ENCODE data around the gene CDK17. TPM values are rescaled to one million over a fixed set of nuclear protein-coding genes. Genes with fewer than 3 reads are reported as not detected.
A peak's percentile ranks its signal among the peaks of the same experiment; 100 is the strongest.

The CDK17 gene
- total and polyA plus RNA-seq, 9 of the 15 experiments (the other 6 are each of a cell fraction or from before 2014, with no cell fraction given): 4.8 to 39.3 (median 21.6) TPM

DNA sequence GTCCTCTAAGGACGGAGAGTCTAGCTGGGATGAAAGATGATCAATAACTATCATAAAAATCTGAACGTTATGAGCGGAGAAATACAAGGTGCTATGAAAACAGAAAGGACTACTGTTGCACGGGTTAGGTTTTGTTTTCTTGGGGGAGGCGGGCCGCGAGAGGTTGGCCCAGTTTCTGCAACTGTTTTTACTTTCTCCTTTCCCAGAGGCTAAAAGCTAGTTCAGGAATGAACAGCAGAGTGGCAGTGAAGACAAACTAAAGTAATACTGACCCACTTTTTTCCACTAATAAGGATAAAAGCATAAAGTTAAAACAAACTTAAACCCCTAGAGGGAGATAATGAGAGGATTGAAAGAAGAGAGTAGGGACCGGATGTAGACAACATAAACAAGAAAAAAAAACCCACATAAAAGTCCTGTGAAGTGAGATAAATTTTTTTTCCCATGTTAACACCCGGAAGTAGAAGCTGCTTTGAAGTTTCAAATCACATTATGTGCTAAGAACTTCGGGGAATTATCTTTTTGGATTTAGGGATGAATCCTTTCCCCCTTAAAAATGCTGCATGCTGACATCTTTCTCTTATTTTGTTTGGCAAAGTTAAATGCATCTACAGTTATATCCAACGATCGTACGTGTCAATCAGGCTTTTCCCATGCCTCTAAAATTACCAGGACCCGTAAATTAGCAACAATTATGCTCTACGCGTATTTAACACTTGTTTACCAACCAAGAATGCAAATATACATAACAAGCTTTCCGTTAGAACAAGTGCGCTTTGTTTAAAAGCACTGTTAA, 1.0 kb upstream of the CDK17 start (continued):
- TF ChIP-seq FOXP4 (CRISPR knock-in tag; IDR thresholded peaks at IDR 0.05; ENCODE audit: borderline replicate concordance) (no peak), POU5F1 (IDR thresholded peaks at IDR 0.05; ENCODE audit: borderline replicate concordance, low read depth, low read length, partially characterized antibody) (no peak), ELF1 (tag; IDR thresholded peaks at IDR 0.05) (peak; percentile 90), TCF7 (IDR thresholded peaks at IDR 0.05; ENCODE audit: borderline replicate concordance) (peak; percentile 79; the same call in 1 of the 2 replicates), ARNT (IDR thresholded peaks at IDR 0.05) (peak in 1 of 2 experiments; percentile 23; a peak in 1 of 4 replicates), SMC3 (conservative IDR thresholded peaks at IDR 0.05; ENCODE audit: insufficient read depth, low read depth, low read length) (no peak; the same call in 1 of the 2 replicates), MCM7 (IDR thresholded peaks at IDR 0.05) (no peak), ZNF184 (CRISPR knock-in tag; IDR thresholded peaks at IDR 0.05) (no peak), MEF2D (tag; conservative IDR thresholded peaks at IDR 0.05; ENCODE audit: low read depth) (no peak), FOSL1 (tag; conservative IDR thresholded peaks at IDR 0.05) (no peak; the same call in 1 of the 2 replicates), PKNOX1 (IDR thresholded peaks at IDR 0.05) (peak; percentile 86)
- TF ChIP-seq, protein P1, sequence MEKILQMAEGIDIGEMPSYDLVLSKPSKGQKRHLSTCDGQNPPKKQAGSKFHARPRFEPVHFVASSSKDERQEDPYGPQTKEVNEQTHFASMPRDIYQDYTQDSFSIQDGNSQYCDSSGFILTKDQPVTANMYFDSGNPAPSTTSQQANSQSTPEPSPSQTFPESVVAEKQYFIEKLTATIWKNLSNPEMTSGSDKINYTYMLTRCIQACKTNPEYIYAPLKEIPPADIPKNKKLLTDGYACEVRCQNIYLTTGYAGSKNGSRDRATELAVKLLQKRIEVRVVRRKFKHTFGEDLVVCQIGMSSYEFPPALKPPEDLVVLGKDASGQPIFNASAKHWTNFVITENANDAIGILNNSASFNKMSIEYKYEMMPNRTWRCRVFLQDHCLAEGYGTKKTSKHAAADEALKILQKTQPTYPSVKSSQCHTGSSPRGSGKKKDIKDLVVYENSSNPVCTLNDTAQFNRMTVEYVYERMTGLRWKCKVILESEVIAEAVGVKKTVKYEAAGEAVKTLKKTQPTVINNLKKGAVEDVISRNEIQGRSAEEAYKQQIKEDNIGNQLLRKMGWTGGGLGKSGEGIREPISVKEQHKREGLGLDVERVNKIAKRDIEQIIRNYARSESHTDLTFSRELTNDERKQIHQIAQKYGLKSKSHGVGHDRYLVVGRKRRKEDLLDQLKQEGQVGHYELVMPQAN (IDR thresholded peaks at IDR 0.05; ENCODE audit: borderline replicate concordance): no peak
- TF ChIP-seq, protein P2, sequence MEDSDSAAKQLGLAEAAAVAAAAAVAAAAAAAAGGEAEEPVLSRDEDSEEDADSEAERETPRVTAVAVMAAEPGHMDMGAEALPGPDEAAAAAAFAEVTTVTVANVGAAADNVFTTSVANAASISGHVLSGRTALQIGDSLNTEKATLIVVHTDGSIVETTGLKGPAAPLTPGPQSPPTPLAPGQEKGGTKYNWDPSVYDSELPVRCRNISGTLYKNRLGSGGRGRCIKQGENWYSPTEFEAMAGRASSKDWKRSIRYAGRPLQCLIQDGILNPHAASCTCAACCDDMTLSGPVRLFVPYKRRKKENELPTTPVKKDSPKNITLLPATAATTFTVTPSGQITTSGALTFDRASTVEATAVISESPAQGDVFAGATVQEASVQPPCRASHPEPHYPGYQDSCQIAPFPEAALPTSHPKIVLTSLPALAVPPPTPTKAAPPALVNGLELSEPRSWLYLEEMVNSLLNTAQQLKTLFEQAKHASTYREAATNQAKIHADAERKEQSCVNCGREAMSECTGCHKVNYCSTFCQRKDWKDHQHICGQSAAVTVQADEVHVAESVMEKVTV (CRISPR knock-in tag; IDR thresholded peaks at IDR 0.05): no peak

All from K562 (cell line).